ENCODE results near the gene NACC2.
"Not testable (repeated sequence)": the region's sequence is repeated elsewhere in the genome, so short reads cannot be mapped to it uniquely, and the experiment has no call there.

The NACC2 gene

GRCh38 chr9:135975834-135976233 is 119.3 kb downstream of the NACC2 start:
- no peak for DNase-seq (ENCODE audit: low read depth)

DNA sequence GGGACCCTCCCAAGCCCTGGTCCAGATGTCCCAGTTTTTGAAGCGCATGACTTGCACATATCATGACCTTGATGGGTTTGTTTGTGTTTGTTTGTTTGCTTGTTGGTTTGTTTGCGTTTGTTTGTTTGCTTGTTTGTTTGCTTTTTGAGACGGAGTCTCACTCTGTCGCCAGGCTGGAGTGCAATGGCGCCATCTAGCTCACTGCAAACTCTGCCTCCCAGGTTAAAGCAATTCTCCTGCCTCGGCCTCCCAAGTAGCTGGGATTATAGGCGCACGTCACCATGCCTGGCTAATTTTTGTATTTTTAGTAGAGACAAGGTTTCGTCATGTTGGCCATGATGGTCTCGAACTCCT is 120.9 kb downstream of the NACC2 start:
- DNase-seq (ENCODE audit: low read depth) = no peak

DNA sequence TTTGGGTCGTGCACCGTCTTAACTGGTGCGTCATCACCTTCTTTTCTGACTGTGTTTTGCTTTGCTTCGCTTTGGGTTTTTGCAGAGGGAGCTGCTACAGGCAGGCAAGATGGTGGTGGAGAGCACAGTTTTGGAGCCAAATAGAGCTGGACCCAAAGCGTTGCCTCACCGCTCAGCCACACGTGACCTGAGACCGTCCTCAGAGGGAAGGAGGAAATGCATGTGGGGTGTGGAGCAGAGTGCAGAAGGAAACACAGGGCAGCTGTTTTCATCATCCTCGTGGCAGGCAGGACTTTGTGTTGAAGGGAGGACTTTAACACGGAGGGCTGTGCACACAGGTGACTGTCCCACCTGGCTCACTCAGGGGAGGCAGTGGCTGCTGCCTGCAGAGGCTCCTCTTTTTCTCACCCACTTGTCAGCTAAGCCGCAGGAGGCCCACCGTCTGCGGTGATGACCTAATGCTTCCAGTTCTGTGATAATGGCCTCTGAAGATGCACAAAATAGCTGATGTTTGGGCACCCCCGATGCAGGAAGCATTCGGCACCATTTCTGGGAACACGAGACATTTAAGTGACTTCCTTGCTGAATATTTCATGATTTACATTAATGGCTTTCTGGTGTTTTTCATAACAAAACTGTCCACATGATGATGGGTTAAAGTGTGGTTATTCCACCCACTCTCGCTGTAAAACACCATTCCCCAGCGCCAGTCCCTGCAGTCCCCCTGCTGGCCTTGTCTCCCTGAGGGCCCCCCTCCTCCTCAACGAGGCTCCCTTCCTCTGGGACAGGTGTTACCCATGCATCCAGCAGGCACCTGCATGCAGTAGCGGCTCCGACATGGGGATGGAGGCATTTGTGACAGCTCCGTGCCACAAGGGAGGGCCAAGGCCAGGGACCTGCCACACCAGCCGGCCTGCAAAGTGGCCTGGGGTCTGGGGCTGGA is 121.5 kb downstream of the NACC2 start:
- DNase-seq (ENCODE audit: low read depth) = no peak

DNA sequence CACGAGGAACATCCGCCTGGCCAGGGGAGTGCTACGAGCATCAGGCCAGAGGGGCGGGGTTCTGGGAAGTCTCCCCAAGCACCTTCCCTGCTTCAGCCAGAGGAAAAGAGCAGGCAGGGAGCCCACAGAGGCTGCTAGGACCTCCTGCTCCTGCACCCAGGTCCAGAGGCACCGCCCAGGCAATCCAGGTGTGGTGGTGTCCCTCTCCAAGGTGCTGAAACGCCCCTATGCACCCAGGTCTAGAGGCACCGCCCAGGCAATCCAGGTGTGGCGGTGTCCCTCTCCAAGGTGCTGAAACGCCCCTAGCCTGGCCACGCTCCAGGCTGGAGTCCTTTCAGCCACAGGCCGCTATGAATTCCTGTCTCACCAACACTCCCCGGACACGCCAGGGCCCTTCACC is 123.2 kb downstream of the NACC2 start:
- peak; percentile 11 for DNase-seq (ENCODE audit: low read depth)

- DNase-seq (ENCODE audit: low read depth) = no peak
These were observed 123.8 kb downstream of the NACC2 start for GRCh38 chr9:135971111-135971766.

GRCh38 chr9:135970128-135970815 is 124.8 kb downstream of the NACC2 start:
- DNase-seq (ENCODE audit: low read depth) = no peak

DNA sequence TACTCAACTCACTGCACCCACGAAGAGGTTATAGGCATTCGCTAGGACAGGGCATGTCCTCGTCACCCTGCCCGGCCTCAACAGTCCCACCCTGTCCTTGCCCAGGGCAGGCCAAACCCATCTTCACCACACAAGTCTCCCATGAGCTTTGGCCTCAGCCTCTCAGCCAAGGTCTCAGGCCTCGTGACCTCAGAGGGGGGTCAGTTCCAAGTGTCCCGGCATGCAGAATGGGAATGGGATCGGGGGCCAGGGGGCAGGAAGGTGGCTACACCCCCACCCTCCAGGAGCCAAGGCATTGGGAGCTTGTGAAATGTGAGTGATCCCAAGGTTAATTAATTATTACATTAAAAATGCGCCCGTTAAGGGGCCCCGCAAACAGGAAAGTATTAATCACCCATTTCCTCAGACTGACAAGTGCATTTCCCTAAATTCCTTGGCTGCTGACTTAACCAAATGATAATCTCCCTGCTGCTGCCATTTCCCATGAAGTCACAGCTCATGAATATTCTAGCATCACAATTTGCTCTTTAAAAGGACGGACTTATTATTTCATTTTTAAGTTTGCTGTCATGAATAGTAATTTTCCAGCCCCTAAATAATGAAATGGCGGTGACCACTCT is 125.9 kb downstream of the NACC2 start:
- DNase-seq (ENCODE audit: low read depth) = no peak

DNA sequence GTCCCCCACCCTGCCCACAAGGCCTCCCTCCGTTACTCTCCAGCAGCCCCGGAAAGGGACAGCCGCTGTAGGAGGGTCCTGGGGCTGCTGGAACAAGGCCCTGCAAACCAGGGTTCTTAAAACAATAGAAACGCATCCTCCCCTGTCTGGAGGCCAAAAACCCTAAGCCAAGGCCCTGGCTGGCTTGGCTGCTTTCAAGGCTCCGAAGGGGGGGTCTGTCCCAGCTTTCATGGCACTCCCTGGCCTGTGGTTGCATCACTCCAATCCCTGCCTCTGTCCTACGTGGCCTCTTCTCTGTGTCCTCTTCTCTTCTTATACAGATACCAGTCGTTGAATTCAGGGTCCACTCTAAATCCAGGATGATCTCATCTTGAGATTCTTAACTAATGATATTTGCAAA is 126.5 kb downstream of the NACC2 start:
- no peak for DNase-seq (ENCODE audit: low read depth)

DNA sequence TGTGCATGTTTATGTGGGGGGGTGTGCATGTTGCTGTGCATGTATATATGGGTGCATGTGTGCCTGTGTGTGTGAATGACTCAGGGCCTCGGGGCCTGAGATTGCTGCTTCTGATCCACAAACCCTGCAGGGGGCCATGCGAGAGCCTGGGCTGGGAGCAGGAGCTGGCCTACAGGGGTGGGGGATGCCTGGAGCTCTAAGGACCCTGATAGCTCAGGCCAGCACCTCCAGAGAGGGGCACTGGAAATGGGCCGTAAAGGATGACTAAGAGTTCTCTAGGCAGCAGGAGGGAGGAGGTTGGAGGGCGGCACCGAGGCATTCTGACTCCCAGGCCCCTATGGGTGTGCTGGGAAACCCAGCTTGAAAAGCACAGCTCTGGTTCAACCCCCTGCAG is 127.0 kb downstream of the NACC2 start:
- no peak for DNase-seq (ENCODE audit: low read depth)

DNA sequence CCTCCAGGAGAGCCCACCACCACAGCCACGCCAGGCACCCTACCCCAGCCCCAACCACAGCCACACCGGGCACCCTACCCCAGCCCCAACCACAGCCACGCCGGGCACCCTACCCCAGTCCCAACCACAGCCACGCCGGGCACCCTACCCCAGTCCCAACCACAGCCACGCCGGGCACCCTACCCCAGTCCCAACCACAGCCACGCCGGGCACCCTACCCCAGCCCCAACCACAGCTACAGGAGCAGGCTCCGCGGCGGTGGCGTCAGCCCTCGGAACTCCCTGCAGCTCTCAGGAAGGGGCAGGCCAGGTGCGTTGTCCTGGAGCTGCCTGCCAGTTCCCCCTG is 128.2 kb downstream of the NACC2 start:
- not testable (repeated sequence) for DNase-seq (ENCODE audit: low read depth)

- no peak for DNase-seq (ENCODE audit: low read depth)
These were observed 129.8 kb downstream of the NACC2 start for GRCh38 chr9:135965124-135965756.

- no peak for DNase-seq (ENCODE audit: low read depth)
These were observed 131.2 kb downstream of the NACC2 start for GRCh38 chr9:135963938-135964337.

- DNase-seq (ENCODE audit: low read depth) = no peak
These were observed 131.8 kb downstream of the NACC2 start for GRCh38 chr9:135963338-135963737.

- no peak for DNase-seq (ENCODE audit: low read depth)
These were observed 132.3 kb downstream of the NACC2 start for GRCh38 chr9:135962696-135963307.

DNA sequence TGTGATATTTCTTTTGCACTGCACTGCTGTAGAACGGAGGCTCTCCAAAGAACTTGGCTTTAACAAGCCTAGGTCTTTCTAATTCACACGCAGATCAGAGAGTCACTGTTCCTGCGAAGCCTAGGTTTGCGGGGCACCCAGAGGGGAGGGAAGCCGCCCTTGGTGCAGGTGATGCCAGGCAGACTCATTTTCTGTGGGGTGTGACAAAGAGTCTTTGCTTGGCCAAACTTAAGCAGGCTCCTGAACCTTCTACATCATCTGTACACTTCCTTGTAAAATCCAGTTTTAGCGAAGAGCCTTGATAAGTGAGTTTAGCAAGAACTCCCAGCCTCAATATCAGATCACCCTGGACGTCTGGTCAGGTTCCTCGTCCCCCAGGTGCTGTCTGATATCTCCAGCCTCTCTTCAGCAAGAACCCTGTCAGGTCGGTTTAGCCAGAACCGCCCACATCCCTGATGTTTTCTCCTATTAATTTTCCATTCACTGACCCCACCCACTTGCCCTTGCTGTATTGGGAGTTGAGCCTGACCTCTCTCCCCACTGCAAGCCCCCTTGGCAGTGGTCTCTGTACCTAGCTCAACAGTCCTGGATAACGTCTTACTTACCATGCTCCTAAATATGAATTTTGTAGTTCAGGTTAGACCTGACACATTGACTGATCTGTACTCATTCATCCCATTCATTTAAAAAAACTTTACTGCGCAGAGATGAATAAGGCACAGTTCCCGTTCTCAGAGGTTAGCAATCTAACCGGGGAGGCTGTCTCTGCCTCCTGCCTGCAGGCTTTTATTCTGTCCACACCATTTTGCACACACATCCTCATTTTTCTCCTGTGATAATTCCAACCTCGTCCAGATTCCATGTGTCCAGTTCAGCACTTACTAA is 133.0 kb downstream of the NACC2 start:
- no peak for DNase-seq (ENCODE audit: low read depth)

- peak; percentile 93 for DNase-seq (ENCODE audit: low read depth)
These were observed 133.8 kb downstream of the NACC2 start, which contains the start of gene UBAC1 for GRCh38 chr9:135961277-135961715. UBAC1 (minus strand) TSS chr9:135961373; CDS start chr9:135961162, 211 bp downstream.

DNA sequence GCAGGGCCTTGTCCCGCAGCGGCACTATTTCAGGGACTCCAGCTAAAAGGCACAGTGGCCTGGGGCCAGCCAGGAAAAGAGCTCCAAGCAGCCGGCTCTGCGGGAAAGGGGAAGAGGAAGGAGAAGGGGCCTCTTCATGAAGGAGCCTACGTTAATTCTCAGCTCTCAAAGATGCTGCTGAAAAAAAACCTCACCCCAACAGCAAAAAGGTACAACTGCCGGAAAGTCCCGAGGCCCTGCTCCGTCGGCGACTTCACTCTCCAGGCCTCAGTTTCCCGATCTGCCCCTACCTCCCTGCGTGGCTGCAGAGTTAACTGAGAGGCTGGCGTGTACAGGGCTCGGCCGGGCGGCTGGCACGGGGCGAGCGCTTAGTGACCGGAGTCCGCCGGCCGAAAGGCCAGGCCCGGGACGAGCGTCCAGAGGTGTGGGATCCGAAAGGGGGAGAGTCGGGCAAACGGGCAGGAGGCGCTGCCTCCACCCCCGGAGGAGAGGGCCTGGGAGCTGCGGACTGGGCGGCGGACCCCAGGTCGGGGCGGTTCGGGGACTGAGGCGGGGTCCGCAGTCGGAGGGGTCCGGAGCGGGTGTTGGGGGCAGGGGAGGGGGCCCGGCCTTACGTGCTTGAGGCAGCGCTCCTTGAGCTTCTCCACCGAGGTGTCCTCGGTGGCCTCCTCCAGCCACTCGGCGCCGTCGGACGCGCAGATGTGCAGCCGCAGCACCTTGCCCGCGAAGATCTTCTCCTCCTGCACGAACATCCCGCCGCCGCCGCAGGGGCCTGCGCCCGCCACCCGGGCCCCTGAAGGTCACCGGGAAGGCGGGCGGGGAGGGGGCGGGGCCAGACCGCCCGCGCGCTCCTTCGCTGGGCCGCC is 134.4 kb downstream of the NACC2 start:
- DNase-seq (ENCODE audit: low read depth) = no peak

DNA sequence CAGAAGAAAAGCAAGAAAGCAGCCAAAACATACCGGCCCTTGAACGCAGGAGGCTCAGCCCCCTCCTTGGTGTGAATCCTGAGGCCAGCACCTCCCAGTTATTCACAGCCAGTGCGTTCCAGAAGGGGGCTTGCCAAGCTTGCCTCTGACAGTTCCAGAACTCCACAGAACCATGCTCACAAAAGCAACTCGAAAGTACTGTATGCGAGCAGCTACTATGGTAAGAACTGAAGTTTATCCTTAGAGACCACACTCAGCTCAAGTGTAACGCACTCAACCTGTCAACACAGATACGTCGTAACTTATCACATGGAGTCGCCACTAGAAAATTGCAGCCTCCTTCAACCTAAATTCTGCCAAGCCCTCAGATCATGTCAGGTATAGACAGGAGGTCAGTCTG is 135.3 kb downstream of the NACC2 start:
- no peak for DNase-seq (ENCODE audit: low read depth)

- DNase-seq (ENCODE audit: low read depth) = no peak
These were observed 136.6 kb downstream of the NACC2 start for GRCh38 chr9:135958485-135958884.
